HCEC 1CT (cell line): ENCODE results near the gene LTN1.
"Not testable (repeated sequence)": the region's sequence is repeated elsewhere in the genome, so short reads cannot be mapped to it uniquely, and the experiment has no call there.

Experiments used
- DNase-seq: peaks from one replicate; pipeline ENCODE4 v3.0.0-alpha.2; 2017

Gene LTN1

DNA sequence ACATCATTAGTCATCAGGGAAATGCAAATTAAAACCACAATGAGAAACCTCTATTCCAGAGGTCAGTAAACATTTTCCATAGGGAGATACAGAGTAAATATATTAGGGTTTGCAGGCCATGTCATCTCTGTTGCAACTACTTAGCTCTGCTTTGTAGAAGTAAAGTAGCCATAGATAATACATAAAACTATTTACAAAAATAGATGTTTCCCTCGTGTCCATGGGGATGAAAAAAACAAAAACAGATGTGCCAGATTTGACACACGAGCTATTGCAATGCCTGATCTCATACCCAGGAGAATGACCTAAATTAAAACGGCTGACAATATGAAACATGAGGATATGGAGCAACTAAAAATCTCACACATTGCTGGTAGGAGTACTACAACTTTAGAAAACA lies 17.3 kb downstream of the LTN1 start:
- peak; percentile 72 for DNase-seq

DNA sequence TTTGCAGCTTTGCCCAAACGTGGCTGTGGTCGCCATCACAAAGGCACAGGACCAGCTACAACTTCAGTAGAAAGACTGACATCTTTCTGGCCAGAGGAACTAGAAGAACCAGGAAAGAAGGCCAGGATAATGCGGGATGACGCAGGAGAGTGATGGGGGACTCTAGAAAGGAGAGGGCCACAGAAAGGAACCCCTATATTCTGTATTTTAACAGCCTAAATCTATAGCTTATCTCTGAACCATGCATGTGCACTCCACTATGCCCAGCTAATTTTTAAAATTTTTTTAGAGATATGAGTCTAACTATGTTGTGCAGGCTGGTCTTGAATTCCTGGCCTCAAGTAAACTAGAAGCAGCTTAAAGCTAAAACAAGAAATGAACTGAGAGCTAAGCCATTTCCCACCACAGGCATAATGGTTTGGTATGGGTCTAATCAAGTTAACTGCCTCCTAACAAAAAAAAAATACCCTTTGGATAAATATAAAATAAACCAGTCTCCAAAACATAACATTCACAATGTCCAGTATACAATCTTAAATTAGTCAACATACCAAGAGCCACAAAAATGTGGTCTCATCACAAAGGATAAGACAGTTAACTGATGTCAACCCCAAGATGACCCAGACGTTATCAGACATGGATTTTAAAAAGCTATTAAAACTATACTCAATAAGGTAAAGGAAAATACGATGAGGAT lies 18.0 kb downstream of the LTN1 start:
- no peak for DNase-seq

DNA sequence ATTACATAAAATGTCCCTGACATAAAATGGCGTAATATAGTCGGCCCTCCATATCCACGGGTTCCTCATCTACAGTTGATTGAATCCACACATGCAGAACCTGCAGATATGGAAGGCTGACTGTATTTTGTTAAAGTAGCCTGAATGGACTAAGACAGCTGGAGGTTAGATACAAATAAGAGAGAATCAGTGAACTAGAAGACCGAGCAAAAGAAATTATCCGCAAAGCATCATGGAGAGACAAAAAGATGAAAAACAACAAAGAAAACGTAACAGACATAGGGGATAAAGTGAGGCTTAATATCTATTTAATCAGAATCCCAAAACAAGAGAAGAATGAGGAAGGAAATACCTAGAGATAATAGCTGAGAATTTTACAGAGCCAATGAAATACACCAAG lies 20.3 kb downstream of the LTN1 start:
- no peak for DNase-seq

DNA sequence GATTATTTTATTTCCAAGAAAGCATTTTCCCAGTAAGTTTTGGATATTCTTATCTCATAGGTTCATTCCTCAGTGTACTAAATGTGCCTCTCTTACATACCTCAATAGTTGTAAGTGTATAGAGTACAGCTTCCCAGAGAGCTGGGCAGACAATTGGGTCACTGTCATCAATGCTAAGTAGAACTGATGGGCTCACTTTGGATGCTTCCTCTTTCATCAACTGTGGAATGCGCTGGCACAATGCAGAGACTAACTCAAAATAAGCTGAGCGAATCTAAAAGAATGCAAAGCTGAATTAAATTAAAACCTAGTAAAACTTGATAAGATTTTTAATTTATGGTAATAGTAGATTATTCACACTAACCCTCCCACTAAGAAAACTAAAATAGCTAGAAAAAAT lies 21.5 kb downstream of the LTN1 start:
- no peak for DNase-seq

DNA sequence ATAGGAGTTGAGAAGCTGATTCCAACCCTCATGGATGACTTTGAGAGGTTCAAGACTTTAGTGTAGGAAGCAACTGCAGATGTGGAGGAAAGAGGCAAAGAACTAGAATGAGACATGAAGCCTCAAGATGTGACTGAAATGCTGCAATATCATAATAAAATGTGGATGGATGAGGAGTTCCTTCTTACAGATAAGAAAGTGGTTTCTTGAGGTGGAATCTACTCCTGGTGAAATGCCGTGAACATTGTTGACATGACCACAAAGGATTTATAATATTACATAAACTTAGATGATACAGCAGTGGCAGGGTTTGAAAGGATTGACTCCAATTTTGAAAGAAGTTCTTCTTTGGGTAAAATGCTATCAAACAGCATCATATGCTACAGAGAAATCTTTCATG lies 28.8 kb downstream of the LTN1 start:
- no peak for DNase-seq

DNA sequence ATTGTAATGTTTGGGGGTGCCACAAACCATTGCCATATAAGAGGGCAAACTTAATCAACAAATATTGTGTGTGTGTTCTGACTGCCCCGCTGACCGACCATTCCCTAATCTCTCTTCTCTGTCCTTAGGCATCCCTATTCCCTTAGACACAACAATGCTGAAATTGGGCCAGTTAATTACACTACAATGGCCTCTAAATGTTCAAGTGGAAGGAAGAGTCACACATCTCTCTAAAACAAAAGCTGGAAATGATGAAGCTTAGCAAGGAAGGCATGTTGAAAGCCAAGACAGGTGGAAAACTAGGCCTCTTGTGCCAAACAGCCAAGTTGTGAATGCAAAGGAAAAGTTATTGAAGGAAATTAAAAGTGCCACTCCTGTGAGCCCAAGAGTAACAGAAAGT lies 30.2 kb downstream of the LTN1 start:
- DNase-seq: no peak

DNA sequence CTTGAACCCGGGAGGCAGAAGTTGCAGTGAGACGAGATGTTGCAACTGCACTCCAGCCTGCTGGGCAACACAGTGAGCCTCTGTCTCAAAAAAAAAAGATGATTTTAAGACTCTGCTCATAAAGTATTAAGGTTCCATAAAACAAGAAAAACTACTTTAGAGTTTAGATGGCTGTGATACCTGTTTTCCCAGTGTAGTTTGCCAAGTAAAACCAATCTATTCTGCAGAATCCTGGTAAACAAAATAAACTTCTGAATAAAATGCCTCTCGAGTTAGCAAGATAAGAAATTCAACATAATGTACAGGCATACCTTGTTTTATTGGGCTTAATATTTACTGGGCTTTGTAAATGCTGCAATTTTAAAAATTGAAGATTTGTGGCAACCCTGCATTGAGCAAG lies 30.8 kb downstream of the LTN1 start:
- DNase-seq: no peak

DNA sequence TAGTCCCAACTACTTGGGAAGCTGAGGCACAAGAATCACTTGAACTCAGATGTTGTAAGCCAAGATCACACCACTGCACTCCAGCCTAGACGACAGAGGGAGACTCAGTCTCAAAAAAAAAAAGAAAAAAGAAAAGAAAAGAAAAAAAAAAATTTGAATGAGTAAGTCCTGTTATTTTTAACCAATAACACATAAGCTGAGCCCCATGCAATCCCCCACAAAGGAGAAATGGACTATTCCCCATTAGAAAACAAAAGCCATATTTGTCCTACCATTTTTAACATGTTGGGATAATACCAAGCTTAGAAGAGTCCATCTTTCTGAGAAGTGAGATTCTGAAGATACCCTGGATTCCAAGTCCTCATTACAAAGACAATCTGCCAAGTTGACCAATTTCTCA lies 32.4 kb downstream of the LTN1 start:
- DNase-seq: no peak

DNA sequence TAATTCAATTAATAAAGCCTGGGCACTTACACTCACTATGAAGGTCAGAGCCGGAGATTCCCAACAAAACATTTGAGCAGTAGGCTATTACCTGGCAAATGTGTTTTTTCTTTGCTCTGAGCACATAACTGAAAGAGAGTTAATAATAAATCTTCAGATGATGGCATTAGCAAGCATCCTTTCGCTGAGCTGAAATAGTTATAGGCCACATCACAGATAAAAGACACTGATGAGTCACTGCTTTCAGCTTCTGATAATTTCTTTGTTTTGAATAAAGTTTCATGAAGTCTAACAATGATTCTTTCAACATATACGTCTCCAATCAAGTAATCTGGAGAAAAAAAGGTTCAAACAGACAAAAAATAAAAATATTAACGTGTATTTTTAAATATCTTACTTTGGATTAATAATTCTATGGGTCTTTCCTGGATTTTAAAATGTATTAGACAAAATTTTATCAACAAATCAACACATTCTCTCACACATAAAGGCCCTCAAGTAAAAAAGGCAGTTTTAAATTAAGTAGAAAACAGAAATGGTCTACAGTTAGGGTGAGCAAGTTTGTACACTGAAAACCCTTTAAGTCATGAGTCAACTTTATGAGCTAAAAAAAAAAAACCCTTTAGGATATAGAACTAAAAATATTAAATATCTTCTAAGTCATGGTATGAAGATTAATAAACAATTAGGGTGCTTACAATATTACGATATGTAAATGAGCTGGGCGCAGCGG lies 33.1 kb downstream of the LTN1 start:
- DNase-seq: peak; percentile 79

DNA sequence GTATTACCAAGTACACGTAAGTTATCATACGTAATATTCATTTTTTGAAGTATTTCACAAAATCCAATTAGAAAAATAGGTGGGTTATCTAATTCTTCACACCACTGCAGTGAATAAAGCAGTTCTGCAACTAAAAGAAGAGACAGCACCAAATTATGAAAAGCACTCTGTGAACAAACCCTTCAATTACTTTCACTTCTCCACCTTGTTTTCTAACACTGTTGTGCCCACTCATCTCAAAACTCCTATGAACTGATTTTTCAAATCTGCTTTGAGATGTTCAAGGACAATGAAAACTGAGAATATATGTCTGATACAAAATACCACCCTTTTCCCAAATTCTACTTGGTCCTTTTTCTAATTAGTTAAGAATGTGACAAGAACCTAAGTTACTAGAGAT lies 39.4 kb downstream of the LTN1 start:
- DNase-seq: no peak

DNA sequence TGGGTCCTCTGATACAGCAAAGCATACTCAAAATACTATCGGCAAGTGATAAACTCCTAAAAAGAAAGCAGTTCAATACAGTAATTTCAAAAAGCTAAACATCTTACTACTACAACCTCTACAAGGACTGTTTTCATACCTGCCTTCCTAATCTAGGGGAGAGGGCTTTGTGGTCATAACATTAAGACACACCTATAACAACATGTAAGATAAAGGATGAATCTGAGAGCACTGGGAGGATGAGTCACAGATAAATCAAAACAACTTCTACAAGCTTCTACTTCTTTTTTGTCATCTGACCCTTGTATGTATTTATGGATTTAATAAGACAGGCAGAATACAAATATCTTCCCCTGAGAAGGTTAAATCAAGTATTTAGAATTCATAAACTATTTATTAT lies 40.0 kb downstream of the LTN1 start:
- no peak for DNase-seq

DNA sequence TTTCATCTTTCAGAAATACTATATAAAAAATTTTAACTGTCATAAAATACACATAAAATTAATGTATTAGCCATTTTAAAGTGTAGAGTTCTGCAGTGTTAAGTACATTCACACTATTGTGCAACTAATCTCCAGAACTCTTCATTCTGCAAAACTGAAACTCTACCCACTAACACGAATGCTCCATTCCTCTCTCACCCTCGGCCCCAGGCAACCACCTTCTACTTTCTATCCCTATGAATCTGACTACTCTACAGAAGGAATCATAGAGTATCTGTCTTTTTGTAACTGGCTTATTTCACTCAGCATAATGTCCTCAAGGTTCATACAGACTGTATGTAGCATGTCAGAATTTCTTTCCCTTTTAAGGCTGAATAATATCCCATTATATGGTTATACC lies 43.4 kb downstream of the LTN1 start:
- no peak for DNase-seq

DNA sequence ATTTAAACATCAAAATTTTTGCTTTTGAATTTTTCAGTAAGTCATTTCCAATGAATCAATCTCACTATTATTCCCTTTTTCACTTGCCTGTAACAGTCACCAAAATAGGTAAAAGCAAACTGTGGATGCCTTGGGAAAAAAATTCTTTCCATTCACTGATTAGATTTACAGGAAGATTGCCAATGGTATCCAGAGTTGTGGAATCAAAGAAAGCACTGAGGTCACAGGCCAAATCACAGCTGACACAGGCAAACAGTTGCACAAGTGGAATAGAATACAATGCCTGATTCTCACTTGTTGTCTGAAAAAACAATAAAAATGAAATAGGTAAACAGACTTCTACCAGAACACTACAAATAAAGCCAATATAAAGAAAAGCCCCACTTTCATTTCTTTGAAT lies 48.4 kb downstream of the LTN1 start:
- no peak for DNase-seq

DNA sequence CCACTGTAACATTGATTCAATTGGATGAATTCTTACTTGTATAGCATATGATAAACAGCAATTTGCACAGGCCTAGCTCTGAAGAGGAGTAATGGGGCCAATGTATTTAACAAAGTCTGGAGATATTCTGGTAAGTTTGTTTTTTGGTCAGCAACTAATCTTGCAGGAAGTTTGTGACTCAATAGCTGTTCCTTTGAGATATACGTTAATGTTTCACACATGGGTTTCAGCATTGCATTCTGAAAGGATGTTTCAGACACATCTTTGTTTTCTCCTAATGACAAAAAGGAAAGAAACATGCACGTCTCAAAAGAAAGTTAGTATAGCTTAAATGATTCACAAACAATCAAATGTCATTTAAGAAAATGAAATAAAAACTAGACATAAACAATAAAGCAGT lies 49.0 kb downstream of the LTN1 start:
- DNase-seq: peak; percentile 45

DNA sequence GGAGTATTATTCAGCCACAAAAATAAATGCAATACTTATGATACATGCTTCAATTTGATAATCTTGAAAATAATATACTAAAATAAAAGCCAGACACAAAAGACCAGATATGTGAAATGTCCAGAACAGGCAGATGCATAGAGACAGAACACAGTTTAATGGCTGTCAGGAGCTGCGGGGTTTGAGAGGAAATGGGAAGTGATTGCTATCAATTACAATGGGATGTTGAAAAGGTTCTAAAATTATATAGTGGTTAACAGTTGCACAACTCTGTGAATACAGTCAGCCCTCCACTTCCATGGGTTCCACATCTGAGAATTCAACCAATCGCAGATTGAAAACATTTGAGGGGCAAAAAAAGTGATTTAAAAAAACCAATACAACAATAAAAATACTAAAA lies 54.0 kb downstream of the LTN1 start:
- DNase-seq: no peak

DNA sequence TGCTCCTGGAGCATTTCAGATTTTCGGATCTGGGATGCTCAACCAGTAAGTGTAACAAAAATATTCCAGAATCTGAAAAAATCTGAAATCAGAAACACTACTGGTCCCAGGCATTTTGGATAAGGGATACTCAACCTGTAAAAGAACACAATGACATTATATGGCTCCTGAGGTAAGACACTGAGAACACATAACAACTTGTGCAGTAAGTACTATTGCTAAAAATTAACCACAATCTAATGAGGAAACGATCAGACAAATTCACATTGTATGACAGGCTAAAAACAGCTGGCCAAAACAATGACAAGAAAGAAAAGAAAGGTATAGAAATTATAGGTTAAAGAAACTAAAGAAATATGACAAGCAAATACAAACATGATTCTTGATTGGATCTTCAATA lies 54.9 kb downstream of the LTN1 start:
- DNase-seq: no peak

DNA sequence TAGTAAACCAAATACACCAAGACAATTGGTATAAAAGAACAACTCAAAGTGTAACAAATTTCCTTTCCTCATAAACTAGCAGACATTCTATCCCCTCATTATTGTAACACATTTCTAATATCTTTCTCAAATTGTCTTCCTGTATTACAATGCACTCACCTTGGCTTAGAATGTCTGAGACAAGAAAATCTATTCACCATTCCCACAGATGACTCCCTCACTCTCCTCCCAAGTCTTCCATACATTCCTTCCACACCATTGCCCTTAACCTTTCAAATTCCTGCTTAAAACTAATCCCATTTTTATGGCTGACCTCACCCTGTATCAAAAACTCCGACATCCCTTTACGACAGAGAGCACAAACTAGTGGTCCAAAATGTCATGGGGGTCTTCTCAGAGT lies 56.0 kb downstream of the LTN1 start:
- DNase-seq: no peak

DNA sequence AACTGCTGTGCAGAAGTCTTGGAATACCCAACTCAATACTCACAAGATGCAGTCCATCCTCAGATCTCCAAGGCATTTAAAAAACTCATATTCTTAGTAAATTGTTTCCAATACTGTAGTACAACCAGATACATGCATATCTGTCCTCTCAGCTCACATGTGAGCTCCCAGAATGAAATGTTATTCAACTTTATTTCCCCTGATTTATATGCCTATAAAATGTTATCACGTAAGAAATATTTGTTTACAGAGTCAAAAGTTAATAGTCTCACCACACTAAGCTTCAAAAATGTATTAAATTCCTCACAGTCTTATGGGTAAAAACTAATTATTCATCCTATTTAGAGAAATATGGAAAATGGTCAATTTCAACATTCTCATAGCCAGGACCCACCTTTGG lies 56.6 kb downstream of the LTN1 start:
- DNase-seq: no peak

DNA sequence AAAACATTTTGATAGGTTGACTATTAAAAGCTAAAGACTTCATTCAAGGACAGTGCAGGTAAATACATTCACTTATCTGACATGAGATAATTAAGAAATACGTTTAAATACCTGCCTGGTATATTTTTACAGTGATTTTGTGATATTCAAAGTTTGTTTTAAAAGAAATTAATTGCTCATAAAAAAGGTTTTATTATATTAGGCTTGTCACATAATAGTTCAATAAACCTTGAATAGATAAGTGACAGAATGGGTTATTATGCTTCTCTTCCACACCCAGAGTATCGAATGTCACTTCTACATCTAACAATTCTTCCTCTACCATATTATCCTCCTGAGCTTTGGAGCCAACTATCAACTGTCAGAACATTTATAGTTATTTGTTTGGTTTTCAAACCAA lies 60.0 kb downstream of the LTN1 start:
- no peak for DNase-seq

DNA sequence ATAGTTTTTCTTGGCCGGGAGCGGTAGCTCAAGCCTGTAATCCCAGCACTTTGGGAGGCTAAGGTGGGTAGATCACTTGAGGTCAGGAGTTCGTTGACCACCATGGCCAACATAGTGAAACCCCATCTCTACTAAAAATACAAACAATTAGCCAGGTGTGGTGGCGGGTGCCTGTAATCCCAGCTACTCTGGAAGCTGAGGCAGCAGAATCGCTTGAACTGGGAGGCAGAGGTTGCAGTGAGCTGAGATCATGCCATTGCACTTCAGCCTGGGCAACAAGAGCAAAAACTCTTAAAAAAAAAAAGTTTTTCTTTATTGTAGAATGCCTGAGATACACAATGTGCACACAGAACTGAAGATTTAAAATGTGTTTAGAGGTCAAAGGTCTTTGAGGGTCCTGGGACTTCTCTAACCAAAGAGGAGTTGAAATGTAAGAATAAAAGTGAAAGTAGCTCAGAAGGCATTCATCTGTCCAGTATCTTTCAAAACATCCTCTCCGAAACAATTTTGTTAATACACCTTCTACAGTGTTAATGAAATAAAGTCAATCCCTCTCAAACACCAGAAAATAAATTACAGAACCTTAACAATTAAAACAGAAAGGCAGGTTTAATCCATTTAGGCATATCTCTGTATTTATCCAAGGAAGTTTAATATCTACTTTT lies 60.8 kb downstream of the LTN1 start:
- DNase-seq: not testable (repeated sequence)

DNA sequence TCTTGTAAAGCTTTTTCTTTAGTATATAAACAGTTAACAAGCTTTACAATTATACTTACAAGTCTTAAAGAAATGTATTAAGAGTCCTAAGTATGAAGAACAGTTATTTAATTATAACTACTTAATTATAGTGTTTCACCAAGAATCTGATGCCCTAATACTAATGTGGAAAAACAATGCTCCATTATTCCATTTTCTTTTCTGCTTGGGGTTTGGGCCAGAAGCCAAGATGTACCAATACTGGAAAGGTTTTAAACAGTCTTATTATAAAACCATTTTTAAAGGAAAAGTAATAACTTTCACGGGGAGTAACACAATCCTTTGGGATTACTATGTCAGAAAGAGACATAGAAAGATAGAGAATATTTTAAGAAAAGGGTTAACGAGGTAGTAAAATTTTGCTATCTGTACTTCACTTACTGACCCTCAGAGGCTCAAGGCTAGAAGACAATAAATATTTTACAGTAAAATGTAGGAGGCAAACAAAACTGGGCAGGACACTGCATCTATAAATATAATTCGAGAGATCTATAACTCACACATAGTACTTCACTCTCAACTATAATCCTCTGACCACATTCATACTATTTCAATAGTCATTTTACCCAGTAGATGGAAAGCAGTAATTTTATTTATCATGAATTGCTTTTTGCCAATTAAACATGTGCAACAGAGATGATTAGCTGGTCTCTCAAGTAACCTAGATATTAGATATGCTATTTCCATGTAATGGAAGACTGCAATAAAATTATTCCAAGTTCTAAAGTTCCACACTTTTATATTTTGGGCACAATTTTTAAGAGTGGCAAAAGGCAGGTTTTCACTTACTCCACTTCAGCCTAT lies 63.9 kb downstream of the LTN1 start:
- no peak for DNase-seq

DNA sequence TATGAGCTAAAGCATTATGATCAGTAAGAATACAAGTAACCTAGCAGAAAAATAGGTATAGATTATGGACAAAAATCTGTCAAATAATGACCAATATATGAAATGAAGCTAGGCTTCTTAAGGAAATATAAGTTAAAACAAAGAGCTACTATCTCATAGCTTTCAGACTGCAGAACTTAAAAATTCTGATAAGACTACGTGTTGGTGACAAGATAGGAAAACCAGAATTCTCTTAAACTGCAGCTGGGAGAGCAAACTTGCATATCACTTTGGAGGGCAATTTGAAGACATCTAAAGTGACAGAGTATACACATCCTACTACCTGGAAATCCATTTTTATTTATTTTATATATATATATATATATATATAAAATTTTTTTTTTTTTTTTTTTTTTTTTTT lies 65.5 kb downstream of the LTN1 start:
- no peak for DNase-seq

DNA sequence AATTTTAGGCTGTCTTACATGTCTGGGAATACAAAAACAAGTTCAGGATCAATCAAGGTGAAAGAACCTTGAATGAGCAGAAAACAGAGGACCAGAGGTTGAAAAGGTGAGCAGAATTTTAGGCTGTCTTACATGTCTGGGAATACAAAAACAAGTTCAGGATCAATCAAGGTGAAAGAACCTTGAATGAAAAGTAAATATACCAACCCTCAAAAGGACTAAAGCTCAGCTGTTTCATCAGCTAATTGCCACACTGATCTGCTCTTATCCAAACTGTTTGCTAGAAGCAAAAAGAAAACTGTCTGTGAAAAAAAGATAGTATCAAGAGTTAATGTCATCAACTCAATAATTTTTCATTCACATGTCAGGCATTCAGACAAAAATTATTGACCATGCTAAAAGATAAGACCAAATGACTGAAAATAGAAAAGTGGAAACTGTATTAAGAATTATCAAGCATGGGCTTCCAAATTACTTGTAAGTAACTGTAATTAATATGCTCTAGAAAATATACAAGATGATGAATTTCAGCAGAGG lies 69.2 kb downstream of the LTN1 start:
- DNase-seq: no peak
